ENCODE data around the gene RSU1. TPM values are rescaled to one million over a fixed set of nuclear protein-coding genes. Genes with fewer than 3 reads are reported as not detected.

RSU1 gene
- total and polyA plus RNA-seq, 2 of the 13 experiments (the other 11 are each of a cell fraction or from before 2014, with no cell fraction given) = 32.3 to 35.1 TPM

DNA sequence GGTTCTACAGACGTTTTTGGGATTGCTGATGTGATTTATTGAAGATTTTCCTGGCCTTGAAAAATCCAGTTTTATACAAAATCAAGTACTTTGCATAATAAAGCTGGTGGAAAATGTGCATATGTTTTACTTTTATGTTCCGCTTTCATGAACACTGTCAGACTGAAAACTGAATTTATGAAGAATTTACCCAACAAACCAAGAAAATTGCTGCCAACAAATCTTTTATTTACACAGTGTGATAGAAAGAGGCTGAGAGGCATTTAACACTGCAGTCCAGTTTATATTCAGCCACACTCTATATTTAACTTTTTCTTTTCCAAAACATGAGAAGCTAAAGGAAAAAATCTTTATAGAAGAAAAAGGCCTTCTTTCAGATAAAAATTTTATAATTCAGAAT lies 35.4 kb upstream of the RSU1 start:
- in situ Hi-C loops (cut with HindIII; ENCODE audit: extremely low pct_ligation_motif_present, low pct_unique_long_range_greater_than_20kb) (no loop called here), intact Hi-C loops (cut with micrococcal nuclease; ENCODE audit: unreplicated experiment) (loop anchor here (5.0 kb wide), 1 partner anchor 320 kb away; no protein-coding TSS in a partner anchor)
- Histone ChIP-seq H3K36me3 (replicated peaks in 1 of 2; ENCODE audit: control insufficient read depth in 1 of 2, insufficient read depth in 2 of 2, low read length in 2 of 2) (no peaks in the 10 kb centered on the region), H3K4me3 (replicated peaks in 1 of 3; ENCODE audit: insufficient read depth in 1 of 3, low read depth in 2 of 3, low read length in 3 of 3) (no peak overlapping the region), H3K27ac (ENCODE audit: extremely low read length, insufficient read depth, low read length) (no peak overlapping the region), H3K79me2 (ENCODE audit: insufficient read depth, low read length) (no peaks in the 10 kb centered on the region), H3K9me3 (ENCODE audit: low read length) (no peaks in the 10 kb centered on the region), H3K4me1 (ENCODE audit: insufficient read depth, low read length) (no peaks in the 10 kb centered on the region), H2AFZ (ENCODE audit: low read length) (no peak overlapping the region), H3K4me2 (ENCODE audit: low read depth, low read length) (no peak overlapping the region), H4K20me1 (ENCODE audit: insufficient read depth, low read length) (no peaks in the 10 kb centered on the region), H3K9ac (ENCODE audit: insufficient read depth, low read depth, low read length) (no peak overlapping the region), H3K27me3 (ENCODE audit: control insufficient read depth in 1 of 2, insufficient read depth in 2 of 2, low read length in 2 of 2) (no peaks in the 10 kb centered on the region)
- TF ChIP-seq ZNF354B (CRISPR knock-in tag; IDR thresholded peaks at IDR 0.05) (no peak), ESRRA (CRISPR knock-in tag; IDR thresholded peaks at IDR 0.05; ENCODE audit: low read depth) (no peak), ZNF160 (CRISPR knock-in tag; IDR thresholded peaks at IDR 0.05) (no peak), TAF1 (CRISPR knock-in tag; IDR thresholded peaks at IDR 0.05) (no peak), ZNF773 (CRISPR knock-in tag; IDR thresholded peaks at IDR 0.05; ENCODE audit: borderline replicate concordance) (no peak), ZFP36L1 (CRISPR knock-in tag; IDR thresholded peaks at IDR 0.05) (no peak), GFI1 (CRISPR knock-in tag; IDR thresholded peaks at IDR 0.05; ENCODE audit: borderline replicate concordance) (no peak), ZNF292 (CRISPR knock-in tag; IDR thresholded peaks at IDR 0.05; ENCODE audit: borderline replicate concordance, low read depth) (no peak), DNMT3B (CRISPR knock-in tag; conservative IDR thresholded peaks at IDR 0.05) (no peak), ZNF550 (CRISPR knock-in tag; IDR thresholded peaks at IDR 0.05; ENCODE audit: borderline replicate concordance) (no peak), ZNF282 (IDR thresholded peaks at IDR 0.05; ENCODE audit: partially characterized antibody) (no peak), TBP (CRISPR knock-in tag; IDR thresholded peaks at IDR 0.05) (no peak), ZNF644 (CRISPR knock-in tag; IDR thresholded peaks at IDR 0.05; ENCODE audit: low read depth) (no peak)
- TF ChIP-seq, protein P1, sequence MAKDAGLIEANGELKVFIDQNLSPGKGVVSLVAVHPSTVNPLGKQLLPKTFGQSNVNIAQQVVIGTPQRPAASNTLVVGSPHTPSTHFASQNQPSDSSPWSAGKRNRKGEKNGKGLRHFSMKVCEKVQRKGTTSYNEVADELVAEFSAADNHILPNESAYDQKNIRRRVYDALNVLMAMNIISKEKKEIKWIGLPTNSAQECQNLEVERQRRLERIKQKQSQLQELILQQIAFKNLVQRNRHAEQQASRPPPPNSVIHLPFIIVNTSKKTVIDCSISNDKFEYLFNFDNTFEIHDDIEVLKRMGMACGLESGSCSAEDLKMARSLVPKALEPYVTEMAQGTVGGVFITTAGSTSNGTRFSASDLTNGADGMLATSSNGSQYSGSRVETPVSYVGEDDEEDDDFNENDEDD (CRISPR knock-in tag; IDR thresholded peaks at IDR 0.05; ENCODE audit: borderline replicate concordance) = no peak
- no peak for DNase-seq (ENCODE audit: low spot score)
- ChIA-PET CTCF (ENCODE audit: low intra/inter-chr PET ratio, low total read pairs) (no interaction called here), POLR2A (no interaction called here)
- FAIRE-seq = no peak
- no TSS peak for BruUV-seq (replicated peaks)
- WGBS (ENCODE audit: low lambda C conversion rate) = 45% methylated on average over 2 of the region's 2 CpGs
- no peak for ATAC-seq

Measured in HepG2 (cell line).